HepG2 (cell line): ENCODE data around the gene GNAL. TPM values are rescaled to one million over a fixed set of nuclear protein-coding genes. Genes with fewer than 3 reads are reported as not detected.

Experiments used
- JUNB ChIP-seq: sonication (generic); formaldehyde crosslinking; IDR thresholded peaks from 2 replicates; pipeline ENCODE4 v1.8.0; 2022; ENCODE audit warnings: missing genetic modification reagents, mild to moderate bottlenecking, borderline replicate concordance
- KLF6 ChIP-seq: IDR thresholded peaks from 2 replicates; pipeline ENCODE4 v1.8.0; 2016; ENCODE audit warnings: missing biosample characterization, missing genetic modification reagents
- MXD4 ChIP-seq: IDR thresholded peaks from 2 replicates; pipeline ENCODE4 v1.6.1; 2016; ENCODE audit warnings: mild to moderate bottlenecking, missing biosample characterization, missing genetic modification reagents
- POGK ChIP-seq: sonication (generic); formaldehyde crosslinking; conservative IDR thresholded peaks from 2 replicates; pipeline ENCODE4 v1.8.0; 2022; ENCODE audit warnings: mild to moderate bottlenecking, moderate library complexity, missing genetic modification reagents
- SRSF9 ChIP-seq: fragments of 200-400 bp; formaldehyde crosslinking; IDR thresholded peaks from 2 replicates; pipeline ENCODE4 v1.6.1; 2018; ENCODE audit warnings: borderline replicate concordance, mild to moderate bottlenecking, low read depth, low read length; ENCODE audit not compliant: insufficient read depth, poor library complexity, severe bottlenecking
- TBX2 ChIP-seq: sonication (generic); formaldehyde crosslinking; IDR thresholded peaks from 2 replicates; pipeline ENCODE4 v1.5.0; 2020; ENCODE audit warnings: missing genetic modification reagents, mild to moderate bottlenecking, borderline replicate concordance
- TCF7 ChIP-seq: sonication (generic); IDR thresholded peaks from 2 replicates; pipeline ENCODE4 v1.6.1; 2016; ENCODE audit warnings: antibody characterized with exemption, low read depth
- TIGD3 ChIP-seq: sonication (generic); formaldehyde crosslinking; IDR thresholded peaks from 2 replicates; pipeline ENCODE4 v1.5.1; 2020; ENCODE audit warnings: mild to moderate bottlenecking, missing genetic modification reagents, borderline replicate concordance
- XBP1 ChIP-seq: sonication (generic); formaldehyde crosslinking; IDR thresholded peaks from 2 replicates; pipeline ENCODE4 v1.5.0; 2020; ENCODE audit warnings: missing genetic modification reagents
- ZFP37 ChIP-seq: sonication (generic); formaldehyde crosslinking; IDR thresholded peaks from 2 replicates; pipeline ENCODE4 v1.4.0; 2020; ENCODE audit warnings: missing genetic modification reagents, borderline replicate concordance
- ZNF33B ChIP-seq: sonication (generic); formaldehyde crosslinking; IDR thresholded peaks from 2 replicates; pipeline ENCODE4 v1.5.1; 2020; ENCODE audit warnings: mild to moderate bottlenecking, missing genetic modification reagents
- ZNF350 ChIP-seq: sonication (generic); formaldehyde crosslinking; IDR thresholded peaks from 2 replicates; pipeline ENCODE4 v1.4.0; 2020; ENCODE audit warnings: mild to moderate bottlenecking, low read depth, missing genetic modification reagents, borderline replicate concordance
- ZNF468 ChIP-seq: sonication (generic); formaldehyde crosslinking; IDR thresholded peaks from 2 replicates; pipeline ENCODE4 v1.8.0; 2022; ENCODE audit warnings: mild to moderate bottlenecking, moderate library complexity, missing genetic modification reagents
- ZNF672 ChIP-seq: sonication (generic); formaldehyde crosslinking; IDR thresholded peaks from 2 replicates; pipeline ENCODE4 v1.8.1; 2022; ENCODE audit warnings: missing genetic modification reagents
- ZNF75D ChIP-seq: sonication (generic); formaldehyde crosslinking; IDR thresholded peaks from 2 replicates; pipeline ENCODE4 v1.8.1; 2023; ENCODE audit warnings: missing genetic modification reagents, mild to moderate bottlenecking, borderline replicate concordance
- ZNF816 ChIP-seq: sonication (generic); formaldehyde crosslinking; IDR thresholded peaks from 2 replicates; pipeline ENCODE4 v1.8.0; 2022; ENCODE audit warnings: missing genetic modification reagents, mild to moderate bottlenecking, borderline replicate concordance
- polyA plus RNA-seq, 8 experiments: library from polyadenylated mRNA; depleted of rRNA in 3 of 8; stranded (reverse) in 7 of 8; unstranded in 1 of 8; fragments of >200 nt; fragmentation: Illumina TruSeq in 4 of 8; extraction: Trizol in 4 of 8; gene quantifications; 2 replicates each; pipeline versions ENCODE4 v1.2.1 to v1.2.3, GENCODE V29; 2011 to 2016; ENCODE audit warnings: low read depth in 4 of 8, missing spikeins in 1 of 8, mixed read lengths in 1 of 8; ENCODE audit not compliant: insufficient read depth in 1 of 8
- total RNA-seq, 5 experiments: library from RNA; depleted of rRNA; stranded (reverse); fragments of >200 nt; fragmentation: Illumina TruSeq; extraction: Trizol; gene quantifications; 2 replicates each; pipeline ENCODE4 v1.2.3, GENCODE V29; 2016; ENCODE audit warnings: low read depth in 1 of 5
- TF ChIP-seq, protein P1 (sequence below): sonication (generic); formaldehyde crosslinking; IDR thresholded peaks from 2 replicates; pipeline ENCODE4; 2020; ENCODE audit warnings: missing genetic modification reagents, mild to moderate bottlenecking, borderline replicate concordance
- TF ChIP-seq, protein P2 (sequence below): sonication (generic); formaldehyde crosslinking; conservative IDR thresholded peaks from 2 replicates; pipeline ENCODE4 v1.4.0; 2020; ENCODE audit warnings: missing genetic modification reagents
- TF ChIP-seq, protein P3 (sequence below), 2 experiments: fragments of 450-650 bp in 1 of 2; sonication (generic) in 1 of 2; formaldehyde crosslinking; IDR thresholded peaks; 2 replicates each; pipeline versions ENCODE4 v1.5.0 to v1.8.0; 2020 to 2022; ENCODE audit warnings: mild to moderate bottlenecking in 1 of 2, missing genetic modification reagents in 1 of 2

Gene GNAL
- total and polyA plus RNA-seq, 2 of the 13 experiments (the other 11 are each of a cell fraction or from before 2014, with no cell fraction given): 0.87 to 1.4 TPM

- TF ChIP-seq TIGD3 (CRISPR knock-in tag): no peak
- TF ChIP-seq XBP1 (CRISPR knock-in tag): no peak
- no peak for TF ChIP-seq ZNF672 (CRISPR knock-in tag)
- TF ChIP-seq, protein P1, sequence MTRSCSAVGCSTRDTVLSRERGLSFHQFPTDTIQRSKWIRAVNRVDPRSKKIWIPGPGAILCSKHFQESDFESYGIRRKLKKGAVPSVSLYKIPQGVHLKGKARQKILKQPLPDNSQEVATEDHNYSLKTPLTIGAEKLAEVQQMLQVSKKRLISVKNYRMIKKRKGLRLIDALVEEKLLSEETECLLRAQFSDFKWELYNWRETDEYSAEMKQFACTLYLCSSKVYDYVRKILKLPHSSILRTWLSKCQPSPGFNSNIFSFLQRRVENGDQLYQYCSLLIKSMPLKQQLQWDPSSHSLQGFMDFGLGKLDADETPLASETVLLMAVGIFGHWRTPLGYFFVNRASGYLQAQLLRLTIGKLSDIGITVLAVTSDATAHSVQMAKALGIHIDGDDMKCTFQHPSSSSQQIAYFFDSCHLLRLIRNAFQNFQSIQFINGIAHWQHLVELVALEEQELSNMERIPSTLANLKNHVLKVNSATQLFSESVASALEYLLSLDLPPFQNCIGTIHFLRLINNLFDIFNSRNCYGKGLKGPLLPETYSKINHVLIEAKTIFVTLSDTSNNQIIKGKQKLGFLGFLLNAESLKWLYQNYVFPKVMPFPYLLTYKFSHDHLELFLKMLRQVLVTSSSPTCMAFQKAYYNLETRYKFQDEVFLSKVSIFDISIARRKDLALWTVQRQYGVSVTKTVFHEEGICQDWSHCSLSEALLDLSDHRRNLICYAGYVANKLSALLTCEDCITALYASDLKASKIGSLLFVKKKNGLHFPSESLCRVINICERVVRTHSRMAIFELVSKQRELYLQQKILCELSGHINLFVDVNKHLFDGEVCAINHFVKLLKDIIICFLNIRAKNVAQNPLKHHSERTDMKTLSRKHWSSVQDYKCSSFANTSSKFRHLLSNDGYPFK: 0 out of 2 replicates have a peak, but pooled peaks have one; percentile 23
- TF ChIP-seq ZNF816 (CRISPR knock-in tag): no peak
- TF ChIP-seq, protein P2, sequence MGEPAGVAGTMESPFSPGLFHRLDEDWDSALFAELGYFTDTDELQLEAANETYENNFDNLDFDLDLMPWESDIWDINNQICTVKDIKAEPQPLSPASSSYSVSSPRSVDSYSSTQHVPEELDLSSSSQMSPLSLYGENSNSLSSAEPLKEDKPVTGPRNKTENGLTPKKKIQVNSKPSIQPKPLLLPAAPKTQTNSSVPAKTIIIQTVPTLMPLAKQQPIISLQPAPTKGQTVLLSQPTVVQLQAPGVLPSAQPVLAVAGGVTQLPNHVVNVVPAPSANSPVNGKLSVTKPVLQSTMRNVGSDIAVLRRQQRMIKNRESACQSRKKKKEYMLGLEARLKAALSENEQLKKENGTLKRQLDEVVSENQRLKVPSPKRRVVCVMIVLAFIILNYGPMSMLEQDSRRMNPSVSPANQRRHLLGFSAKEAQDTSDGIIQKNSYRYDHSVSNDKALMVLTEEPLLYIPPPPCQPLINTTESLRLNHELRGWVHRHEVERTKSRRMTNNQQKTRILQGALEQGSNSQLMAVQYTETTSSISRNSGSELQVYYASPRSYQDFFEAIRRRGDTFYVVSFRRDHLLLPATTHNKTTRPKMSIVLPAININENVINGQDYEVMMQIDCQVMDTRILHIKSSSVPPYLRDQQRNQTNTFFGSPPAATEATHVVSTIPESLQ (CRISPR knock-in tag): 0 out of 2 replicates have a peak, but pooled peaks have one; percentile 35
- no peak for TF ChIP-seq ZNF33B (CRISPR knock-in tag)
- peak; percentile 35; the same call in 1 of the 2 replicates for TF ChIP-seq ZNF350 (CRISPR knock-in tag)
- peak; percentile 78; the same call in 1 of the 2 replicates for TF ChIP-seq MXD4 (CRISPR knock-in tag)
- TF ChIP-seq POGK (CRISPR knock-in tag): 0 out of 2 replicates have a peak, but pooled peaks have one; percentile 51
- TF ChIP-seq TCF7: no peak
- no peak for TF ChIP-seq ZFP37 (CRISPR knock-in tag)
- TF ChIP-seq KLF6 (CRISPR knock-in tag): no peak
- TF ChIP-seq, protein P3, sequence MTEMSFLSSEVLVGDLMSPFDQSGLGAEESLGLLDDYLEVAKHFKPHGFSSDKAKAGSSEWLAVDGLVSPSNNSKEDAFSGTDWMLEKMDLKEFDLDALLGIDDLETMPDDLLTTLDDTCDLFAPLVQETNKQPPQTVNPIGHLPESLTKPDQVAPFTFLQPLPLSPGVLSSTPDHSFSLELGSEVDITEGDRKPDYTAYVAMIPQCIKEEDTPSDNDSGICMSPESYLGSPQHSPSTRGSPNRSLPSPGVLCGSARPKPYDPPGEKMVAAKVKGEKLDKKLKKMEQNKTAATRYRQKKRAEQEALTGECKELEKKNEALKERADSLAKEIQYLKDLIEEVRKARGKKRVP (CRISPR knock-in tag; IDR thresholded peaks at IDR 0.05): peak in 1 of 2 experiments; percentile 87; a peak in 2 of 4 replicates
- no peak for TF ChIP-seq JUNB (CRISPR knock-in tag)
- 0 out of 2 replicates have a peak, but pooled peaks have one; percentile 29 for TF ChIP-seq TBX2
- TF ChIP-seq ZNF468 (CRISPR knock-in tag): no peak
- no peak for TF ChIP-seq ZNF75D (CRISPR knock-in tag)
- TF ChIP-seq SRSF9: no peak
These were observed 161.0 kb downstream of the GNAL start (continued) for GRCh38 chr18:11849841-11850634.
